ENCODE data around the gene STARD9.

Gene STARD9

DNA sequence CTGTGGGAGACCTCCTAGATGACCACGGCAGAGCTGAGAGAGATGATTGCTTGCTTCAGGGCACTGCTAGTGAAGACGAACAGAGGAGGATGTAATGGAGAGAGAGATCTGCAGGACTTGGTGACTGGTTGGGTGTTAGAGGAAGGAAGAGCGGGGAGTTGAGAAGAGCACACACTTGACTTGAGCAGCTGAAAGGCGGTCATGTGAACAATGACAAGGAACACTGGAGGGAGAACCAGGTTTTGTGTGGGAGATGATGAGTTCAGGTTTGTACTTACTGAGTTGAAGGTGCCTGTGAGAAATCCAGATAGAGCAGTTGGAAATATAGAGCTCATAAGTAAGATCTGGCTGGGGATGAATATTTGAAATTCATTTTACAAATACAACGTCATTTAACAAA lies 121.2 kb downstream of the STARD9 start:
- TF ChIP-seq, protein P1, sequence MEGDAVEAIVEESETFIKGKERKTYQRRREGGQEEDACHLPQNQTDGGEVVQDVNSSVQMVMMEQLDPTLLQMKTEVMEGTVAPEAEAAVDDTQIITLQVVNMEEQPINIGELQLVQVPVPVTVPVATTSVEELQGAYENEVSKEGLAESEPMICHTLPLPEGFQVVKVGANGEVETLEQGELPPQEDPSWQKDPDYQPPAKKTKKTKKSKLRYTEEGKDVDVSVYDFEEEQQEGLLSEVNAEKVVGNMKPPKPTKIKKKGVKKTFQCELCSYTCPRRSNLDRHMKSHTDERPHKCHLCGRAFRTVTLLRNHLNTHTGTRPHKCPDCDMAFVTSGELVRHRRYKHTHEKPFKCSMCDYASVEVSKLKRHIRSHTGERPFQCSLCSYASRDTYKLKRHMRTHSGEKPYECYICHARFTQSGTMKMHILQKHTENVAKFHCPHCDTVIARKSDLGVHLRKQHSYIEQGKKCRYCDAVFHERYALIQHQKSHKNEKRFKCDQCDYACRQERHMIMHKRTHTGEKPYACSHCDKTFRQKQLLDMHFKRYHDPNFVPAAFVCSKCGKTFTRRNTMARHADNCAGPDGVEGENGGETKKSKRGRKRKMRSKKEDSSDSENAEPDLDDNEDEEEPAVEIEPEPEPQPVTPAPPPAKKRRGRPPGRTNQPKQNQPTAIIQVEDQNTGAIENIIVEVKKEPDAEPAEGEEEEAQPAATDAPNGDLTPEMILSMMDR (IDR thresholded peaks at IDR 0.05; ENCODE audit: insufficient read depth, low read length, missing control alignments): no peak
- no peak overlapping the region for H3K4me3 ChIP-seq (ENCODE audit: low read depth, low read length)
- POLR2A ChIA-PET: no interaction called here
- DNase-seq (ENCODE audit: low read depth, low spot score): no peak
- CTCF ChIA-PET: interaction anchor here (1.4 kb wide), 1 partner anchor 10 kb away, joined by 5 read pairs; no protein-coding TSS in a partner anchor

DNA sequence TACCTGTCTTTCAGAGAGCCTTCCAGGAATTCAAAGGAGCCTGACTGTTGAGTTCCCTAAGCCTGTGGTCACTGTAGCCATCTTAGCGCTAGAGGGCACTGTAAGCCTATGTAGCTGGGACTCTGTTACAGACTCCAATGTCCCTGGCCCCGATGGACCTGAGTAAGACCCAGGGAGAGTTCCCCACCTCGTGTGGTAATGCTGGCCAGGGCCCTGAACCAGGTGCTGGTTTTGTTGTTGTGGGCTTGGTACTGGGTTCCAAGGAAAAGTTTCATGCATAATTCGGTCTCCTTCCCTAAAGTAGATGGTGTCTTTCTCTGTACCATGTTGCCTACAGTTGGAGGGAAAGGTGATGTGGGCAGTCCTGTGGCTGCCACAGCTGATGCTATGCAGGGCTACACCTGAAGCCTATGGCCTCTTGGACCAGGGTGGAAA lies 129.1 kb downstream of the STARD9 start:
- TF ChIP-seq, protein P1 (IDR thresholded peaks at IDR 0.05; ENCODE audit: insufficient read depth, low read length, missing control alignments): peak; percentile 89
- CTCF ChIA-PET: interaction anchor here (0.9 to 8.3 kb wide), 22 partner anchors 8 to 714 kb away, joined by 3 to 147 read pairs (median 4); no protein-coding TSS in a partner anchor
- POLR2A ChIA-PET: interaction anchor here (1.0 kb wide), 1 partner anchor 222 kb away, joined by 3 read pairs; no protein-coding TSS in a partner anchor
- DNase-seq (ENCODE audit: low read depth, low spot score): no peak
- no peak overlapping the region for H3K4me3 ChIP-seq (ENCODE audit: low read depth, low read length)

DNA sequence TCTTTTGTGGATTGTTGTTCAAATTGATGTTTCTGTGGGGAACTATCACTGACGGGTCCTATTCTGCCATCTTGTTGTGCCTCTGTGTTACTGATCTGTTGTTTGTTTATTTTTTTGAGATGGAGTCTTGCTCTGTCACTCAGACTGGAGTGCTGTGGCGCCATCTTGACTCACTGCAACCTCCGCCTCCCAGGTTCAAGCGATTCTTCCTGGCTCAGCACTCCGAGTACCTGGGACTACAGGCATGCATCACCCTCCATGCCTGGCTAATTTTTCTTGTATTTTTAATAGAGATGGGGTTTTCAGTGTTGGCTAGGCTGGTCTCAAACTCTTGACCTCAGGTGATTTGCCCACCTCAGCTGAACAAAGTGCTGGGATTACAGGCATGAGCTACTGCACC lies 129.9 kb downstream of the STARD9 start:
- no peak overlapping the region for H3K4me3 ChIP-seq (ENCODE audit: low read depth, low read length)
- DNase-seq (ENCODE audit: low read depth, low spot score): no peak
- ChIA-PET POLR2A (no interaction called here), CTCF (interaction anchor here (0.6 to 8.3 kb wide), 17 partner anchors 8 to 563 kb away, joined by 3 to 147 read pairs (median 5); no protein-coding TSS in a partner anchor)
- TF ChIP-seq, protein P1 (IDR thresholded peaks at IDR 0.05; ENCODE audit: insufficient read depth, low read length, missing control alignments): no peak

DNA sequence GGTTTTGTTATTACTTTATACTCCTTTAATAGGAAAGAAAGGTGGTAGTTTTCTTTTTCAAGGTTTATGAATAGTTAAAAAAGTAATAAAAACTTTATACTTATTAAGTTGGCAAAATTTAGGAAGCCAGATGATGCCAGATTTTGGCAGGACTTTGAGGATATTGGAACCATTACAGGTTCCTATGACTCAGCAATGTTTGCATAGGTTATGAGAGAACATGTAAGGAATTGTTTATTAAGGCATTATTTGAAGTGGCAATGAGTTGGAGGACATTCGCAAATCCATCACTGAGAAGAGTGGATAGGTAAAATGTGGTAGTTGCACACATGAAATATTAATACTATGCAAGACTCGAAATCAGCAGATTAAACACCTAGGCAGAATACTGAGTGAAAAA lies 131.7 kb downstream of the STARD9 start:
- ChIA-PET CTCF (interaction anchor here (0.6 to 8.3 kb wide), 6 partner anchors 9 to 641 kb away, joined by 3 to 147 read pairs (median 18); no protein-coding TSS in a partner anchor), POLR2A (no interaction called here)
- no peak for DNase-seq (ENCODE audit: low read depth, low spot score)
- TF ChIP-seq, protein P1 (IDR thresholded peaks at IDR 0.05; ENCODE audit: insufficient read depth, low read length, missing control alignments): no peak
- no peak overlapping the region for H3K4me3 ChIP-seq (ENCODE audit: low read depth, low read length)

DNA sequence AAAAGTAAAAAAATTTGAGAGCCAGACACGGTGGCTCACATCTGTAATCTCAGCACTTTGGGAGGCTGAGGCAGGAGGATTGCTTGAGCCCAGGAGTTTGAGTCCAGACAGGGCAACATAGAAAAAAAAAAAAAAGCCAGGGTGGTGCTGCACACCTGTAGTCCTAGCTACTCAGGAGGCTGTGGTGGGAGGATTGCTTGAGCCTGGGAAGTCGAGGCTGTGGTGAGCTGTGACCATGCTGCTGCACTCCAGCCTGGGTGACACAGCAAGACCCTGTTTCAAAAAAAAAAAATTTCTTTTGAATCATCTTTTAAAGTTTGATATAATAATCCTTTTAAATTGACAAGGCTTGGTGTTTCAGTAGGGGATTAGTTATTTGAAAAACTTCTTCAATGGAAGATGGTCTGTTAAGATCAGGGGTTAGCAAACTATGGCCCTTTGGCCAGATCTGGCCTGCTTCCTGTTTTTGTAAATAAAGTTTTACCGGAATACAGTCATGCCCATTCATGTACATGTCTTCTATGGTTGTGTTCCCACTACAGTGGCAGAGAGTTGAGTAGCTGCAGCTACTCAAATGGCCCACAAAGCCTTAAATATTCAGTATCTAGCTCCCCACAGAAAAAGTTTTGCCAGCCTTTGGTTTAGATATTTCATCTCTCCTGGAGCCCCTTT lies 132.6 kb downstream of the STARD9 start:
- no peak overlapping the region for H3K4me3 ChIP-seq (ENCODE audit: low read depth, low read length)
- ChIA-PET POLR2A (no interaction called here), CTCF (interaction anchor here (0.6 to 8.3 kb wide), 2 partner anchors 217 to 497 kb away, joined by 3 to 147 read pairs; no protein-coding TSS in a partner anchor)
- no peak for DNase-seq (ENCODE audit: low read depth, low spot score)
- TF ChIP-seq, protein P1 (IDR thresholded peaks at IDR 0.05; ENCODE audit: insufficient read depth, low read length, missing control alignments): no peak

DNA sequence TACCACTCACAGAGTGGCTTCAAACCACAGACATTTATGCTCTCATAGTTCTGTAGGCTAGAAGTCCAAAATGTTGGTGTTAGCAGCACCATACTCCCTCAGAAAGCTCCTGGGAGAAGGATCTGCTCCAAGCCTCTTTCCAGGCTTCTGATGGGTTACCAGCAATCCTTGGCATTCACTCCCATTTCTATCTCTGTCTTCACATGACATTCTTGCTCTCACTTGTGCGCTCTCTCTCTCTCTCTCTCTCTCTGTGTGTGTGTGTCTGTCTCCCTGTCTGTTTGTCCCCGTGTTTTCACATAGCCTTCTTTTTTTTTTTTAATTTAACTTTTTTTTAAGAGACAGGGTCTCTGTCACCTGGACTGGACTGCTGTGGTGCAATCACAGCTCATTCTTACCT lies 135.3 kb downstream of the STARD9 start:
- POLR2A ChIA-PET: interaction anchor here (0.7 kb wide), 1 partner anchor 27 kb away, joined by 3 read pairs; no protein-coding TSS in a partner anchor
- no peak for DNase-seq (ENCODE audit: low read depth, low spot score)
- CTCF ChIA-PET: interaction anchor here (0.6 to 2.5 kb wide), 4 partner anchors 9 to 503 kb away, joined by 3 to 11 read pairs (median 6); no protein-coding TSS in a partner anchor
- no peak overlapping the region for H3K4me3 ChIP-seq (ENCODE audit: low read depth, low read length)
- TF ChIP-seq, protein P1 (IDR thresholded peaks at IDR 0.05; ENCODE audit: insufficient read depth, low read length, missing control alignments): no peak

Data from AG04449 (cell line).